Activated CD8-positive, alpha-beta memory T cell treated with anti-CD3 and anti-CD28 coated beads for 1 hour (primary cell): Measurements from ENCODE around the gene RASIP1.

Experiments
- DNase-seq, 2 donors: peaks; one replicate each; pipeline ENCODE4 v3.0.0-alpha.2; 2020; ENCODE audit warnings: low read depth in 1 of 2; ENCODE audit errors: extremely low read depth in 1 of 2

Gene RASIP1

DNA sequence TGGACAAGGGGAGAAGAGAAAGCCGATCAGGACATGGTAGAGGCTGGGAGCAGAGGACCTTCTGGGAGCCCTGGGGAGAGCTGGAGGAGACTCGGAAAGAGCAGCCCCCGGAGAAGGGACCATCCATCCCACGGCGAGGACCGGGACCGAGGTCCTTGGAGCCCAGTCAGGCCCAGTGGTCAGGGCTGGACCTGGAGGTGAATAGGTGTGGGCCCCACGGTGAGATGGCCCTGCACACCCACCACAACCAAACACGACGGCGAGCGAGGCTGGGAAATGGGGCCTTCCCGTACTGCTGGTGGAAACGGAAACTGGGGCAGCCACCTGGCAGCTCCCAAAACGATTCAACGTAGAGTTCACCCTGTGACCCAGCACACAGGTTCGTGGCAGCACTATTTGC, 63.9 kb downstream of the RASIP1 start:
- no peak for DNase-seq

GRCh38 chr19:48674921-48675824, 65.2 kb downstream of the RASIP1 start:
- DNase-seq = peak; percentile 46 to 56

DNA sequence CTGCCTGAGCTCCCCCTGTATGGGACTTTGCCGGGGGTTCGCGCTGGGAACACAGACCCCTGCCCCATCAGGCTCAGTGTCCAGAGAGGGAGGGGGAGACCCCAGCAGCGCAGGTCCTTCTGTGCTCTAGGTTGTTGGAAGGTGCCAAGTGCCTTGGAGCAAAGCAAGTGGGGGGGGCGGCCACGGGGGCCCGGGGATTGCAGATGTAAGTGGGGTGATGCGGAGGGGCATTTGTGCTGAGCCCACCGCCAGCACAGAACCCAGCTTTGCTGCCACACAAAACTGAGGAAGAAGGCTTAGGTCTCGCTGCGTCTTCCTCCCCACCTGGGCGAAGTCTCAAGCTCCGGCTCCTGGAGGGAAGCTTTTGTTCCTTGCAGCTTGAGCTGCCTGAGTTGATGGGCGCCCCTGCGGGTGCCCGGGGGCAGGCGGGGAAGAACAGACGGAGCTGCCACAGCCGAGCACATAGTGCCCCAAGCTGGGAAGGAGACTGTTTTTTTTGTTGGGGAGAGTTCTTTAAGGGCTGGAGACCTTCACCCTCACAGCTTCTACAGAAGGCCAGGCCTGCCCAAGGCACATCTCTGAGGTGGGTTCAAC, 66.1 kb downstream of the RASIP1 start:
- DNase-seq = no peak

DNA sequence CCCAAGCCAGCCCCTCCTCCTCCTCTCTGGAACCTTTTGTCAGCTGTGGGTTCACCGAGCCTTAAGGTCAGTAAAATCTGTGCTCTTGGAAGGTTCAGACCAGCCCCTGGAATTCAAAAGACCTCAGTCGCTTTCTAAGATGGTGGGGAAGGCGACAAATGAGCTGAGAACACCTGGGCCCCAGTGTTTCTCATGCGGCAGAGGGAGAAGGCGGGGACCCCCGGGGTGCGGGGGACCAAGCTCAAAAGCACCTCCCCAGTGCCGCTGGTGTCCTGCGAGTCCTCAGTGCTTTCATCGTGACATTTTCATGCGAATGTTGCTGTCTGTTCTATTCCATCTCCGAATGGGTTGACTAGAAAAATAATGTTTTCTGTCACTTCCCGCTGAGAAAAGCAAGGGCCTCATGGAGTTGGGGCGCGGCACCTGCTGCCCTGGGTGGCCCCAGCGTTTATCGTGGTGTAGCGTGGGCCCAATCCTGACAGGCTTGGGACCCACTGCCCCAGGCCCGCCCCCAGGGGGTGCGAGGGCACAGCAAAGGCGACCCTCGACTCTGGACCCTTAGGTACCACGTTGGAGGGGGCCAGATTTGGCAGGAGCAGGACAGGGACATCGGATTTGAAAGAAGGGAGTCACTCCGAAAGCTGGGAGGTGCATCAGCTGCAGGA, 66.8 kb downstream of the RASIP1 start:
- DNase-seq = no peak

GRCh38 chr19:48672994-48673393, 67.4 kb downstream of the RASIP1 start, which contains the start of gene NTN5:
NTN5 (minus strand) TSS chr19:48673017; CDS start chr19:48670986, 2,031 bp downstream.
- no peak for DNase-seq

DNA sequence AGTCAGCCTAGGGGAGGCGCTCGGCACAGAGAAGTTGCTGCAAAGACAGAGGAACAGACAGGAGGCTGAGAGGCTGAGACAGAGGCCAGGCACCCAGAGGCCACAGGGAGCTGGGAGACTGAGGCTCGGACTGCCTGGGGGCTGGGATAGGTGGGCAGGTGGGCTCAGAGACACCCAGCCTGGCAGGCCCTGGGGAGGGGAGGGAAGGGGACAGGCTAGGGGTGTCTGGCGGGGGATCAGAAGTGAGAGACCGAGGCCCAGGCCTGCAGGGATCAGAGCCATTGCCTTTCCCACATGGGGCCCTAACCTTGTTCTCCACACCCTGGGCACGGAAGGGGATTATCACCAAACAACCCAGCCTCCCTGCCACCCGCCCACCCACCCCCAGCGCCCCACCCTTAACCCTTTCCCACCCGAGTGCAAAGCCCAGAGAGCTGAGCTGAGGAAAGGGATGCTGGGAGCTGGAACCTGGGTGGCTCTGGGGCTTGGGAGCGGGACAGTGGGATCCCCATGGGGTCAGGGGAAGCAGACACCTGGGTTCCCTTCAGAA, 68.9 kb downstream of the RASIP1 start:
- DNase-seq = no peak

DNA sequence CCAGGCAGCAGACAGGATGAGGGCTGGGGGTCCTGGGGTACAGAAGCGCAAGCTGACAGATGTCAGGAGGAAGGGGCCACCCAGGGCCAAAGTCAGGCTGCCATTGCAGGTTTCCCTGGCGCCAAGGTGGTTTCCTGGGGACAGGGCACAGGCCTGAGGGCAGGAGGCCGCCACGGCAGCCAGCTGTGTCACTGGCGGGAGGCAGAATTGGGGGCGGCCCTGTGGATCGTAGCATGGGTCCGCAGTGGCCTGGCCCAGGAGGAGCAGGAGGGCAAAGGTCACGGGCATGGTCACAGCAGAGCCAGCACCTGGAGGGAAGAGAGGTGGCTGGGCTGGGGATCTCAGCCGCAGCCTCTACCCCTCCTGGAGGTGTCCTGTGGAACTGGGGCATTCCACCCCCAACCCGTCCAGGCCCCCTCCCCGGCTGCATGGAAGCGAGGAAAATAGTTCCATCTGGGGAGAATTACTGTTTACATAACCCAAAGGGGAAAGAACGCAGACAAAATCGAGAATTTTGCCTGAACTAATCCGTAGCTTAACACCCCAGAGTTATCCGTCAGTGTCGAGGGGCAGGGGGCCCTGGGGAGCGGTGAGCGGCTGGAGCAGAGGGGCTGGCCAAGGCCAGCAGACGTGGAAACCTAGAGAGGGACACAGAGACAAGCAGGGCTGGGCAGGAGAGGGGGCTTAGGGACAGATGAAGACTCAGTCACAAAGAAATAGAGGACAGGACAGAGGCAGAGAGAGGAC, 69.5 kb downstream of the RASIP1 start:
- DNase-seq = no peak
